HCT116 (cell line): Measurements from ENCODE around the gene CYSLTR2. TPM values are rescaled to one million over a fixed set of nuclear protein-coding genes. Genes with fewer than 3 reads are reported as not detected.

Experiments
- ATAC-seq: fragments of 200-7000 bp; cut with Tn5 transposase; 2 replicates; pipeline ENCODE4 v1.9.1; 2020; ENCODE audit warnings: mild to moderate bottlenecking, moderate library complexity
- BruUV-seq: library from RNA; stranded (reverse); fragments of 400-500 nt; replicated peaks from 2 replicates; lab custom pipeline; 2021; lab: Mats Ljungman, UMichigan
- CTCF ChIA-PET: fragments of 300-600 bp; sonication (Branson Sonifier 250); formaldehyde crosslinking; loops from one replicate; lab custom pipeline; 2021; ENCODE audit warnings: antibody characterized with exemption; lab: Charles Lee
- POLR2A ChIA-PET: fragments of 300-600, 350-600 bp; sonication (Branson Sonifier 250); formaldehyde crosslinking; loops from one replicate; lab custom pipeline; 2021; ENCODE audit warnings: antibody characterized with exemption; lab: Charles Lee
- RAD21 ChIA-PET, 2 experiments: fragments of 300-600 bp; sonication (Branson Sonifier 250); formaldehyde crosslinking; loops; one replicate each; lab custom pipeline; 2023; ENCODE audit warnings: low total read pairs in 2 of 2; ENCODE audit not compliant: uncharacterized antibody in 2 of 2, unreplicated experiment in 2 of 2, low non-redundant PET in 1 of 2; lab: Charles Lee
- DNase-seq: peaks from one replicate; pipeline ENCODE4 v3.0.0-alpha.2; 2010; ENCODE audit warnings: low read depth, low spot score
- H2AFZ ChIP-seq: fragments of 200-600 bp; shearing (Covaris generic), sonication (generic); 2 replicates; pipeline ENCODE4 v1.6.1; 2017; ENCODE audit warnings: low read depth, mixed run types, mixed read lengths, antibody characterized with exemption, low read length; ENCODE audit not compliant: poor library complexity, severe bottlenecking
- H3K27ac ChIP-seq: 2 replicates; pipeline ENCODE4 v1.5.1; 2012; ENCODE audit warnings: low read depth, low read length
- H3K27me3 ChIP-seq: fragments of 200-600 bp; sonication (generic); 2 replicates; pipeline ENCODE4 v1.6.1; 2016; ENCODE audit warnings: mixed run types, low read length, mixed read lengths; ENCODE audit not compliant: insufficient read depth
- H3K36me3 ChIP-seq, 2 experiments: fragments of 200-500 bp in 1 of 2; fragments of 200-600 bp in 1 of 2; sonication (Bioruptor generic) in 1 of 2; sonication (generic) in 1 of 2; 2 replicates each; pipeline versions ENCODE4 v1.5.1 to v1.6.1; 2014 to 2016; ENCODE audit warnings: low read length in 2 of 2, inconsistent platforms in 1 of 2, mixed read lengths in 1 of 2, mixed run types in 1 of 2; ENCODE audit not compliant: insufficient read depth in 2 of 2, control insufficient read depth in 1 of 2
- H3K4me1 ChIP-seq, 2 experiments: fragments of 200-600 bp in 1 of 2; sonication (generic) in 1 of 2; 2 replicates each; pipeline versions ENCODE4 v1.5.1 to v1.6.1; 2012 to 2017; ENCODE audit warnings: low read length in 2 of 2, inconsistent platforms in 1 of 2, mild to moderate bottlenecking in 1 of 2, mixed read lengths in 1 of 2, mixed run types in 1 of 2, moderate library complexity in 1 of 2; ENCODE audit not compliant: insufficient read depth in 2 of 2, control insufficient read depth in 1 of 2
- H3K4me2 ChIP-seq: fragments of 200-600 bp; sonication (generic); 2 replicates; pipeline ENCODE4 v1.6.1; 2017; ENCODE audit warnings: mixed run types, low read length, mixed read lengths
- H3K4me3 ChIP-seq, 2 experiments: fragments of 200-600 bp in 1 of 2; sonication (generic) in 1 of 2; replicated peaks in 1 of 2; 2 replicates each; pipeline ENCODE4 v1.5.1; 2011 to 2016; ENCODE audit warnings: low read length in 2 of 2, control low read depth in 1 of 2, low read depth in 1 of 2, mild to moderate bottlenecking in 1 of 2, mixed read lengths in 1 of 2, mixed run types in 1 of 2
- H3K79me2 ChIP-seq: fragments of 200-600 bp; sonication (generic); 2 replicates; pipeline ENCODE4 v1.6.1; 2017; ENCODE audit warnings: mild to moderate bottlenecking, mixed run types, low read length, moderate library complexity, mixed read lengths; ENCODE audit not compliant: insufficient read depth
- H3K9ac ChIP-seq: fragments of 200-600 bp; sonication (generic); 2 replicates; pipeline ENCODE4 v1.6.1; 2016; ENCODE audit warnings: low read length, mixed read lengths
- H3K9me2 ChIP-seq: fragments of 200-600 bp; sonication (generic), shearing (Covaris generic); 2 replicates; pipeline ENCODE4 v1.6.1; 2017; ENCODE audit warnings: mixed run types, mild to moderate bottlenecking, moderate library complexity; ENCODE audit not compliant: insufficient read depth
- H3K9me3 ChIP-seq, 2 experiments: fragments of 200-500 bp in 1 of 2; fragments of 200-600 bp in 1 of 2; sonication (Bioruptor generic) in 1 of 2; sonication (generic) in 1 of 2; 2 replicates each; pipeline ENCODE4 v1.6.1; 2014 to 2017; ENCODE audit warnings: low read length in 2 of 2, mixed read lengths in 2 of 2, inconsistent platforms in 1 of 2, low read depth in 1 of 2, mild to moderate bottlenecking in 1 of 2, mixed run types in 1 of 2, moderate library complexity in 1 of 2; ENCODE audit not compliant: control insufficient read depth in 1 of 2, insufficient read depth in 1 of 2
- H4K20me1 ChIP-seq: fragments of 200-600 bp; sonication (generic), shearing (Covaris generic); 2 replicates; pipeline ENCODE4 v1.6.1; 2017; ENCODE audit warnings: mixed run types, mild to moderate bottlenecking, moderate library complexity; ENCODE audit not compliant: insufficient read depth
- CEBPB ChIP-seq: IDR thresholded peaks from 2 replicates; pipeline ENCODE4 v1.6.1; 2012; ENCODE audit warnings: low read depth
- ELF1 ChIP-seq: IDR thresholded peaks from 2 replicates; pipeline ENCODE4 v1.6.1; 2012; ENCODE audit warnings: low read depth, borderline replicate concordance
- EZH2 ChIP-seq: fragments of 200-600 bp; sonication (generic); IDR thresholded peaks from 2 replicates; pipeline ENCODE4 v1.6.1; 2017; ENCODE audit warnings: antibody characterized with exemption, mixed run types
- EZH2phosphoT487 ChIP-seq: fragments of 200-600 bp; IDR thresholded peaks from 2 replicates; pipeline ENCODE4 v1.6.1; 2018; ENCODE audit warnings: antibody characterized with exemption, borderline replicate concordance
- FOSL1 ChIP-seq: IDR thresholded peaks from 2 replicates; pipeline ENCODE4 v1.6.1; 2012; ENCODE audit warnings: low read depth
- JUND ChIP-seq: IDR thresholded peaks from 2 replicates; pipeline ENCODE4 v1.6.1; 2012
- POLR2A ChIP-seq: IDR thresholded peaks from 2 replicates; pipeline ENCODE4 v1.7.0; 2011; ENCODE audit warnings: borderline replicate concordance; ENCODE audit not compliant: insufficient read depth, insufficient read length; ENCODE audit errors: extremely low read depth
- POLR2AphosphoS5 ChIP-seq: IDR thresholded peaks from 2 replicates; pipeline ENCODE4 v1.6.1; 2011; ENCODE audit warnings: mild to moderate bottlenecking, low read depth, low read length, moderate library complexity
- RAD21 ChIP-seq: IDR thresholded peaks from 2 replicates; pipeline ENCODE4 v1.6.1; 2012; ENCODE audit warnings: low read depth, mild to moderate bottlenecking
- SIN3A ChIP-seq: IDR thresholded peaks from 2 replicates; pipeline ENCODE4 v1.6.1; 2012; ENCODE audit warnings: low read depth
- SRF ChIP-seq: IDR thresholded peaks from 2 replicates; pipeline ENCODE4 v1.6.1; 2012; ENCODE audit warnings: low read depth
- TCF7L2 ChIP-seq: IDR thresholded peaks from 2 replicates; pipeline ENCODE4 v1.7.0; 2011; ENCODE audit warnings: borderline replicate concordance, inconsistent platforms; ENCODE audit not compliant: insufficient read depth, insufficient read length; ENCODE audit errors: extremely low read depth
- ZBTB33 ChIP-seq: IDR thresholded peaks from 2 replicates; pipeline ENCODE4 v1.6.1; 2011; ENCODE audit warnings: mild to moderate bottlenecking, low read length, moderate library complexity; ENCODE audit not compliant: insufficient replicate concordance; ENCODE audit errors: extremely low read depth
- ZNF274 ChIP-seq: fragments of 200-500 bp; sonication (Bioruptor generic); IDR thresholded peaks from 2 replicates; pipeline ENCODE4 v1.6.1; 2014; ENCODE audit warnings: mild to moderate bottlenecking, low read depth, low read length, inconsistent platforms
- intact Hi-C: fragments of 100-400 bp; cut with micrococcal nuclease; formaldehyde crosslinking; loops from 2 replicates; pipeline ENCODE4 v1.10.0; 2022
- total RNA-seq: library from RNA; stranded (reverse); gene quantifications from one replicate; pipeline ENCODE4 v1.2.1, GENCODE V29; 2021; ENCODE audit not compliant: unreplicated experiment
- TF ChIP-seq, protein P1 (sequence below): IDR thresholded peaks from 2 replicates; pipeline ENCODE4 v1.6.1; 2012
- TF ChIP-seq, protein P2 (sequence below): IDR thresholded peaks from 2 replicates; pipeline ENCODE4 v1.6.1; 2012; ENCODE audit warnings: low read depth
- TF ChIP-seq, protein P3 (sequence below), 3 experiments: fragments of 200-600 bp in 1 of 3; sonication (generic) in 1 of 3; IDR thresholded peaks in 2 of 3; conservative IDR thresholded peaks in 1 of 3; 2 replicates each; pipeline ENCODE4 v1.5.1; 2012 to 2017; ENCODE audit warnings: low read depth in 2 of 3, low read length in 2 of 3, antibody characterized with exemption in 1 of 3, borderline replicate concordance in 1 of 3, control low read depth in 1 of 3, mild to moderate bottlenecking in 1 of 3, mixed read lengths in 1 of 3, mixed run types in 1 of 3, moderate library complexity in 1 of 3; ENCODE audit not compliant: insufficient read depth in 1 of 3

CYSLTR2 gene
- total RNA-seq, 1 experiment from 2014 or later: not detected

GRCh38 chr13:48726711-48727110 is 73.0 kb downstream of the CYSLTR2 start:
- Histone ChIP-seq H3K4me1 (peaks cover 0 to 2% of the 10 kb centered on the region in 2 experiments; a peak in 1 of 4 replicates), H3K36me3 (no peaks in the 10 kb centered on the region), H3K9me2 (no peaks in the 10 kb centered on the region), H3K4me3 (no peak overlapping the region), H3K9ac (no peak overlapping the region), H3K27ac (no peak overlapping the region), H3K79me2 (no peaks in the 10 kb centered on the region), H4K20me1 (no peaks in the 10 kb centered on the region), H3K4me2 (no peak overlapping the region), H3K27me3 (no peaks in the 10 kb centered on the region), H2AFZ (no peak overlapping the region), H3K9me3 (no peaks in the 10 kb centered on the region)
- DNase-seq (no peak), ATAC-seq (no peak)
- intact Hi-C loops: no loop called here
- ChIA-PET RAD21 (no interaction called here), POLR2A (no interaction called here), CTCF (no interaction called here)
- no TSS peak for BruUV-seq
- no peak for TF ChIP-seq SIN3A
- TF ChIP-seq, protein P1, sequence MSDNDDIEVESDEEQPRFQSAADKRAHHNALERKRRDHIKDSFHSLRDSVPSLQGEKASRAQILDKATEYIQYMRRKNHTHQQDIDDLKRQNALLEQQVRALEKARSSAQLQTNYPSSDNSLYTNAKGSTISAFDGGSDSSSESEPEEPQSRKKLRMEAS: no peak
- no peak for TF ChIP-seq RAD21
- no peak for TF ChIP-seq ZNF274
- TF ChIP-seq EZH2phosphoT487: no peak
- no peak for TF ChIP-seq POLR2A
- TF ChIP-seq, protein P2, sequence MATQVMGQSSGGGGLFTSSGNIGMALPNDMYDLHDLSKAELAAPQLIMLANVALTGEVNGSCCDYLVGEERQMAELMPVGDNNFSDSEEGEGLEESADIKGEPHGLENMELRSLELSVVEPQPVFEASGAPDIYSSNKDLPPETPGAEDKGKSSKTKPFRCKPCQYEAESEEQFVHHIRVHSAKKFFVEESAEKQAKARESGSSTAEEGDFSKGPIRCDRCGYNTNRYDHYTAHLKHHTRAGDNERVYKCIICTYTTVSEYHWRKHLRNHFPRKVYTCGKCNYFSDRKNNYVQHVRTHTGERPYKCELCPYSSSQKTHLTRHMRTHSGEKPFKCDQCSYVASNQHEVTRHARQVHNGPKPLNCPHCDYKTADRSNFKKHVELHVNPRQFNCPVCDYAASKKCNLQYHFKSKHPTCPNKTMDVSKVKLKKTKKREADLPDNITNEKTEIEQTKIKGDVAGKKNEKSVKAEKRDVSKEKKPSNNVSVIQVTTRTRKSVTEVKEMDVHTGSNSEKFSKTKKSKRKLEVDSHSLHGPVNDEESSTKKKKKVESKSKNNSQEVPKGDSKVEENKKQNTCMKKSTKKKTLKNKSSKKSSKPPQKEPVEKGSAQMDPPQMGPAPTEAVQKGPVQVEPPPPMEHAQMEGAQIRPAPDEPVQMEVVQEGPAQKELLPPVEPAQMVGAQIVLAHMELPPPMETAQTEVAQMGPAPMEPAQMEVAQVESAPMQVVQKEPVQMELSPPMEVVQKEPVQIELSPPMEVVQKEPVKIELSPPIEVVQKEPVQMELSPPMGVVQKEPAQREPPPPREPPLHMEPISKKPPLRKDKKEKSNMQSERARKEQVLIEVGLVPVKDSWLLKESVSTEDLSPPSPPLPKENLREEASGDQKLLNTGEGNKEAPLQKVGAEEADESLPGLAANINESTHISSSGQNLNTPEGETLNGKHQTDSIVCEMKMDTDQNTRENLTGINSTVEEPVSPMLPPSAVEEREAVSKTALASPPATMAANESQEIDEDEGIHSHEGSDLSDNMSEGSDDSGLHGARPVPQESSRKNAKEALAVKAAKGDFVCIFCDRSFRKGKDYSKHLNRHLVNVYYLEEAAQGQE: no peak
- no peak for TF ChIP-seq CEBPB
- no peak for TF ChIP-seq TCF7L2
- TF ChIP-seq ELF1: no peak
- no peak for TF ChIP-seq JUND
- TF ChIP-seq, protein P3, sequence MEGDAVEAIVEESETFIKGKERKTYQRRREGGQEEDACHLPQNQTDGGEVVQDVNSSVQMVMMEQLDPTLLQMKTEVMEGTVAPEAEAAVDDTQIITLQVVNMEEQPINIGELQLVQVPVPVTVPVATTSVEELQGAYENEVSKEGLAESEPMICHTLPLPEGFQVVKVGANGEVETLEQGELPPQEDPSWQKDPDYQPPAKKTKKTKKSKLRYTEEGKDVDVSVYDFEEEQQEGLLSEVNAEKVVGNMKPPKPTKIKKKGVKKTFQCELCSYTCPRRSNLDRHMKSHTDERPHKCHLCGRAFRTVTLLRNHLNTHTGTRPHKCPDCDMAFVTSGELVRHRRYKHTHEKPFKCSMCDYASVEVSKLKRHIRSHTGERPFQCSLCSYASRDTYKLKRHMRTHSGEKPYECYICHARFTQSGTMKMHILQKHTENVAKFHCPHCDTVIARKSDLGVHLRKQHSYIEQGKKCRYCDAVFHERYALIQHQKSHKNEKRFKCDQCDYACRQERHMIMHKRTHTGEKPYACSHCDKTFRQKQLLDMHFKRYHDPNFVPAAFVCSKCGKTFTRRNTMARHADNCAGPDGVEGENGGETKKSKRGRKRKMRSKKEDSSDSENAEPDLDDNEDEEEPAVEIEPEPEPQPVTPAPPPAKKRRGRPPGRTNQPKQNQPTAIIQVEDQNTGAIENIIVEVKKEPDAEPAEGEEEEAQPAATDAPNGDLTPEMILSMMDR (IDR thresholded peaks at IDR 0.05 in 2 of 3, conservative IDR thresholded peaks at IDR 0.05 in 1 of 3; ENCODE audit: borderline replicate concordance in 1 of 3, insufficient read depth in 1 of 3, low read depth in 2 of 3, low read length in 2 of 3): no peak
- no peak for TF ChIP-seq FOSL1
- TF ChIP-seq ZBTB33: no peak
- TF ChIP-seq SRF: no peak
- no peak for TF ChIP-seq EZH2
- no peak for TF ChIP-seq POLR2AphosphoS5
